MCF 10A (cell line): ENCODE data around the gene OR1G1. TPM values are rescaled to one million over a fixed set of nuclear protein-coding genes. Genes with fewer than 3 reads are reported as not detected.

Experiments
- BruUV-seq: library from RNA; stranded (reverse); fragments of 400-500 nt; replicated peaks from 2 replicates; lab custom pipeline; 2021; lab: Mats Ljungman, UMichigan
- CTCF ChIA-PET: fragments of 300-600 bp; sonication (Branson Sonifier 250); formaldehyde crosslinking; extraction: SDS; loops from one replicate; lab custom pipeline; 2021; ENCODE audit warnings: antibody characterized with exemption, inconsistent platforms; lab: Yijun Ruan, JAX
- POLR2A ChIA-PET: fragments of 300-600, 350-650 bp; sonication (Branson Sonifier 250); formaldehyde crosslinking; extraction: SDS; loops from one replicate; lab custom pipeline; 2020; ENCODE audit warnings: antibody characterized with exemption, inconsistent platforms; lab: Yijun Ruan, JAX
- DNase-seq: peaks from one replicate; pipeline ENCODE4 v3.0.0-alpha.2; 2018; ENCODE audit not compliant: unreplicated experiment
- H3K27ac Mint-ChIP-seq: one replicate; pipeline ENCODE4 v1.8.0; 2022; ENCODE audit warnings: mild to moderate bottlenecking, low read depth, mixed read lengths; ENCODE audit not compliant: unreplicated experiment
- H3K27me3 Mint-ChIP-seq: one replicate; pipeline ENCODE4 v1.8.0; 2022; ENCODE audit warnings: mixed read lengths; ENCODE audit not compliant: insufficient read depth, unreplicated experiment
- H3K36me3 Mint-ChIP-seq: one replicate; pipeline ENCODE4 v1.8.0; 2022; ENCODE audit warnings: mild to moderate bottlenecking, moderate library complexity, mixed read lengths; ENCODE audit not compliant: insufficient read depth, unreplicated experiment
- H3K4me1 Mint-ChIP-seq: one replicate; pipeline ENCODE4 v1.8.0; 2022; ENCODE audit warnings: mixed read lengths; ENCODE audit not compliant: insufficient read depth, unreplicated experiment
- H3K4me3 Mint-ChIP-seq: one replicate; pipeline ENCODE4 v1.8.0; 2022; ENCODE audit warnings: mild to moderate bottlenecking, moderate library complexity, mixed read lengths; ENCODE audit not compliant: unreplicated experiment
- H3K9me3 Mint-ChIP-seq: one replicate; pipeline ENCODE4 v1.8.0; 2022; ENCODE audit warnings: mixed read lengths; ENCODE audit not compliant: unreplicated experiment
- intact Hi-C: fragments of 100-400 bp; cut with micrococcal nuclease; formaldehyde crosslinking; loops from 2 replicates; pipeline ENCODE4 v1.14.1; 2022
- total RNA-seq: library from RNA; stranded (reverse); gene quantifications from 2 replicates; pipeline ENCODE4 v1.2.3, GENCODE V29; 2022
- TF ChIP-seq, protein P1 (sequence below): fragments of 200-600 bp; IDR thresholded peaks from one replicate; pipeline ENCODE4 v1.8.0; 2022; ENCODE audit warnings: antibody characterized with exemption, mild to moderate bottlenecking; ENCODE audit not compliant: unreplicated experiment

OR1G1 gene
- total RNA-seq, 1 experiment from 2014 or later, result not detected

DNA sequence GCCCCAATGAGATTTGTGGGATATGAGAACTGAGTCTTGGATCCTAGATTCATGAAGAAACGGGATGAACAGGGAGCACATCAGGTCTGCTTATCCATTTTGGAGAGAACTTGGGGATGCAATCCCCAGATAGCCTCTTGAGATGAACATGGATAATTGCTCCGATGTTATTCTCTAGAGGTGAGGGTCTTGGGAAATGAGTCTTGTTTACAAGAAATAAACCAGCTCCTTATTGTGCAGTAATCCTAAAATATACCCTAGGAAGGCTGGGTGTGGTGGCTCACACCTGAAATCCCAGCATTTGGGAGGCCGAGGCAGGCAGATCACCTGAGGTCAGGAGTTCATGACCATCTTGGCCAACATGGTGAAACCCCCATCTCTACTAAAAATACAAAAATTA lies 23.0 kb downstream of the OR1G1 start, which contains the start of gene OR1D2:
Gene OR1D2 (minus strand): TSS at position 101 of the 400 bp plus-strand sequence. CDS start 11,426 bp downstream, outside the sequence.
- Mint-ChIP-seq H3K27me3 (peaks cover 86% of the 10 kb centered on the region), H3K9me3 (no peaks in the 10 kb centered on the region)
- CTCF ChIA-PET, result no interaction called here

More for the DNA sequence above, 23.0 kb downstream of the OR1G1 start, which contains the start of gene OR1D2:
- H3K4me1 Mint-ChIP-seq, result no peaks in the 10 kb centered on the region
- BruUV-seq, result no TSS peak
- H3K36me3 Mint-ChIP-seq, result no peaks in the 10 kb centered on the region
- TF ChIP-seq, protein P1, sequence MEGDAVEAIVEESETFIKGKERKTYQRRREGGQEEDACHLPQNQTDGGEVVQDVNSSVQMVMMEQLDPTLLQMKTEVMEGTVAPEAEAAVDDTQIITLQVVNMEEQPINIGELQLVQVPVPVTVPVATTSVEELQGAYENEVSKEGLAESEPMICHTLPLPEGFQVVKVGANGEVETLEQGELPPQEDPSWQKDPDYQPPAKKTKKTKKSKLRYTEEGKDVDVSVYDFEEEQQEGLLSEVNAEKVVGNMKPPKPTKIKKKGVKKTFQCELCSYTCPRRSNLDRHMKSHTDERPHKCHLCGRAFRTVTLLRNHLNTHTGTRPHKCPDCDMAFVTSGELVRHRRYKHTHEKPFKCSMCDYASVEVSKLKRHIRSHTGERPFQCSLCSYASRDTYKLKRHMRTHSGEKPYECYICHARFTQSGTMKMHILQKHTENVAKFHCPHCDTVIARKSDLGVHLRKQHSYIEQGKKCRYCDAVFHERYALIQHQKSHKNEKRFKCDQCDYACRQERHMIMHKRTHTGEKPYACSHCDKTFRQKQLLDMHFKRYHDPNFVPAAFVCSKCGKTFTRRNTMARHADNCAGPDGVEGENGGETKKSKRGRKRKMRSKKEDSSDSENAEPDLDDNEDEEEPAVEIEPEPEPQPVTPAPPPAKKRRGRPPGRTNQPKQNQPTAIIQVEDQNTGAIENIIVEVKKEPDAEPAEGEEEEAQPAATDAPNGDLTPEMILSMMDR, result no peak
- no peak for DNase-seq
- POLR2A ChIA-PET, result no interaction called here
- H3K4me3 Mint-ChIP-seq, result no peak within 1 kb of the TSS
- H3K27ac Mint-ChIP-seq, result no peak within 1 kb of the TSS
- intact Hi-C loops, result no loop called here

Other genes with a start within 250 kb of the OR1G1 start
- not detected in 2 replicates for gene OR1D5, start 63.9 kb downstream of the OR1G1 start, total RNA-seq
- not detected in 2 replicates for gene OR1D2, start 23.1 kb downstream of the OR1G1 start, total RNA-seq
- not detected in 2 replicates for gene OR1A2, start 70.0 kb upstream of the OR1G1 start, total RNA-seq
- not detected in 2 replicates for gene OR1A1, start 80.1 kb upstream of the OR1G1 start, total RNA-seq
- gene OR3A1, start 170.8 kb upstream of the OR1G1 start, total RNA-seq, result not detected in 2 replicates